IMR-90 (cell line): ENCODE measurements around the gene SUN5. TPM values are rescaled to one million over a fixed set of nuclear protein-coding genes. Genes with fewer than 3 reads are reported as not detected.

ENCODE experiments used
- ATAC-seq: fragments of 200-7000 bp; cut with Tn5 transposase; 2 replicates; pipeline ENCODE4 v1.9.1; 2020; ENCODE audit warnings: low read depth, mild to moderate bottlenecking, moderate library complexity
- BruUV-seq: library from RNA; stranded (reverse); fragments of 400-500 nt; replicated peaks from 2 replicates; lab custom pipeline; 2021; lab: Mats Ljungman, UMichigan
- CTCF ChIA-PET: fragments of 300-600 bp; formaldehyde crosslinking; extraction: SDS; loops from one replicate; lab custom pipeline; 2021; ENCODE audit warnings: antibody characterized with exemption; lab: Yijun Ruan, JAX
- POLR2A ChIA-PET: fragments of 300-600 bp; sonication (Branson Sonifier 250); formaldehyde crosslinking; loops from one replicate; lab custom pipeline; 2022; ENCODE audit warnings: antibody characterized with exemption; ENCODE audit not compliant: unreplicated experiment; lab: Charles Lee
- DNase-seq: peaks from one replicate; pipeline ENCODE4 v3.0.0; 2013
- H2AFZ ChIP-seq: replicated peaks from 2 replicates; pipeline ENCODE3; 2013; ENCODE audit warnings: low read length, mild to moderate bottlenecking; ENCODE audit not compliant: poor library complexity
- H2AK5ac ChIP-seq: 2 replicates; pipeline ENCODE4 v1.6.1; 2013; ENCODE audit warnings: low read depth, low read length, inconsistent platforms
- H2AK9ac ChIP-seq: replicated peaks from 2 replicates; pipeline ENCODE3; 2013; ENCODE audit warnings: mild to moderate bottlenecking, low read depth, low read length, moderate library complexity; ENCODE audit not compliant: poor library complexity
- H2BK120ac ChIP-seq: 2 replicates; pipeline ENCODE4 v1.6.1; 2013; ENCODE audit warnings: low read depth, low read length, inconsistent platforms
- H2BK15ac ChIP-seq: 3 replicates; pipeline ENCODE4 v1.6.1; 2013; ENCODE audit warnings: low read depth, low read length, inconsistent platforms
- H2BK20ac ChIP-seq: 2 replicates; pipeline ENCODE4 v1.6.1; 2013; ENCODE audit warnings: low read depth, mild to moderate bottlenecking, inconsistent platforms, low read length, moderate library complexity
- H2BK5ac ChIP-seq: 2 replicates; pipeline ENCODE4 v1.6.1; 2013; ENCODE audit warnings: mild to moderate bottlenecking, low read depth, low read length, inconsistent platforms; ENCODE audit not compliant: poor library complexity, severe bottlenecking
- H3K14ac ChIP-seq: replicated peaks from 2 replicates; pipeline ENCODE4 v1.6.1; 2013; ENCODE audit warnings: low read depth, low read length, inconsistent platforms
- H3K18ac ChIP-seq: 2 replicates; pipeline ENCODE4 v1.6.1; 2013; ENCODE audit warnings: low read depth, low read length, control low read depth
- H3K23ac ChIP-seq: 2 replicates; pipeline ENCODE4 v1.6.1; 2013; ENCODE audit warnings: low read depth, low read length, inconsistent platforms
- H3K27ac ChIP-seq: 2 replicates; pipeline ENCODE4 v1.5.1; 2013; ENCODE audit warnings: mild to moderate bottlenecking, control low read depth, low read length; ENCODE audit not compliant: insufficient read depth
- H3K27me3 ChIP-seq: 2 replicates; pipeline ENCODE4 v1.6.1; 2013; ENCODE audit warnings: low read length; ENCODE audit not compliant: control insufficient read depth, insufficient read depth
- H3K36me3 ChIP-seq: 2 replicates; pipeline ENCODE4 v1.6.1; 2013; ENCODE audit warnings: low read length, mixed read lengths; ENCODE audit not compliant: control insufficient read depth, insufficient read depth
- H3K4ac ChIP-seq: 2 replicates; pipeline ENCODE4 v1.6.1; 2013; ENCODE audit warnings: low read depth, low read length, inconsistent platforms
- H3K4me1 ChIP-seq: 2 replicates; pipeline ENCODE4 v1.6.1; 2013; ENCODE audit warnings: low read length, mixed read lengths; ENCODE audit not compliant: control insufficient read depth, insufficient read depth
- H3K4me2 ChIP-seq: 2 replicates; pipeline ENCODE4 v1.6.1; 2013; ENCODE audit warnings: low read depth, mild to moderate bottlenecking, control low read depth, low read length, moderate library complexity
- H3K4me3 ChIP-seq: 2 replicates; pipeline ENCODE4 v1.5.1; 2013; ENCODE audit warnings: low read depth, mild to moderate bottlenecking, control low read depth, low read length, moderate library complexity; ENCODE audit not compliant: insufficient read depth
- H3K56ac ChIP-seq: 2 replicates; pipeline ENCODE4 v1.6.1; 2013; ENCODE audit warnings: low read length, inconsistent platforms; ENCODE audit not compliant: insufficient read depth; ENCODE audit errors: extremely low read depth
- H3K79me1 ChIP-seq, 2 experiments: 2 replicates each; pipeline ENCODE4 v1.6.1; 2013; ENCODE audit warnings: low read length in 2 of 2, inconsistent platforms in 1 of 2, low read depth in 1 of 2
- H3K9ac ChIP-seq: 2 replicates; pipeline ENCODE4 v1.6.1; 2013; ENCODE audit warnings: low read depth, low read length, control low read depth
- H3K9me1 ChIP-seq: 2 replicates; pipeline ENCODE4 v1.6.1; 2013; ENCODE audit warnings: low read length, inconsistent platforms; ENCODE audit not compliant: insufficient read depth
- H3K9me3 ChIP-seq: 2 replicates; pipeline ENCODE4 v1.6.1; 2013; ENCODE audit warnings: low read length; ENCODE audit not compliant: control insufficient read depth, insufficient read depth
- H4K20me1 ChIP-seq: 2 replicates; pipeline ENCODE4 v1.6.1; 2013; ENCODE audit warnings: low read length, inconsistent platforms; ENCODE audit not compliant: insufficient read depth
- H4K5ac ChIP-seq: 2 replicates; pipeline ENCODE4 v1.6.1; 2013; ENCODE audit warnings: mild to moderate bottlenecking, low read depth, low read length, control low read depth
- H4K8ac ChIP-seq, 2 experiments: 2 replicates each; pipeline ENCODE4 v1.6.1; 2013; ENCODE audit warnings: low read depth in 2 of 2, low read length in 2 of 2, control low read depth in 1 of 2, inconsistent platforms in 1 of 2
- H4K91ac ChIP-seq: 2 replicates; pipeline ENCODE4 v1.6.1; 2013; ENCODE audit warnings: low read depth, low read length, inconsistent platforms; ENCODE audit not compliant: insufficient read depth
- BHLHE40 ChIP-seq: fragments of 150-350 bp; IDR thresholded peaks from 2 replicates; pipeline ENCODE4 v1.6.1; 2016; ENCODE audit warnings: mild to moderate bottlenecking, low read depth, low read length
- CEBPB ChIP-seq: IDR thresholded peaks from 2 replicates; pipeline ENCODE4 v1.6.1; 2012; ENCODE audit warnings: low read depth, low read length, improper control_type of control experiment
- CHD1 ChIP-seq: IDR thresholded peaks from 2 replicates; pipeline ENCODE4 v1.6.1; 2012; ENCODE audit warnings: low read depth, low read length, improper control_type of control experiment
- ELK1 ChIP-seq: fragments of 150-350 bp; IDR thresholded peaks from 2 replicates; pipeline ENCODE4 v1.6.1; 2016; ENCODE audit warnings: low read depth, mild to moderate bottlenecking, low read length, moderate library complexity, borderline replicate concordance
- FOS ChIP-seq: fragments of 150-350 bp; IDR thresholded peaks from 2 replicates; pipeline ENCODE4 v1.6.1; 2016; ENCODE audit warnings: low read depth, low read length
- MAFK ChIP-seq: IDR thresholded peaks from 2 replicates; pipeline ENCODE4 v1.6.1; 2012; ENCODE audit warnings: low read depth, low read length, improper control_type of control experiment
- MXI1 ChIP-seq: IDR thresholded peaks from 2 replicates; pipeline ENCODE4 v1.6.1; 2012; ENCODE audit warnings: low read depth, mild to moderate bottlenecking, low read length, moderate library complexity, borderline replicate concordance
- NFE2L2 ChIP-seq: fragments of 150-350 bp; IDR thresholded peaks from 2 replicates; pipeline ENCODE4 v1.6.1; 2016; ENCODE audit warnings: low read depth, mild to moderate bottlenecking, low read length
- POLR2A ChIP-seq: IDR thresholded peaks from 2 replicates; pipeline ENCODE4 v1.6.1; 2012; ENCODE audit warnings: mild to moderate bottlenecking, low read depth, low read length
- RAD21 ChIP-seq: IDR thresholded peaks from 2 replicates; pipeline ENCODE4 v1.6.1; 2012; ENCODE audit warnings: low read length, improper control_type of control experiment
- RCOR1 ChIP-seq: IDR thresholded peaks from 2 replicates; pipeline ENCODE4 v1.6.1; 2012; ENCODE audit warnings: mild to moderate bottlenecking, low read length, improper control_type of control experiment; ENCODE audit not compliant: insufficient replicate concordance
- RFX5 ChIP-seq: IDR thresholded peaks from 2 replicates; pipeline ENCODE4 v1.8.0; 2012; ENCODE audit warnings: low read depth, mild to moderate bottlenecking, low read length, moderate library complexity
- SMC3 ChIP-seq: fragments of 150-350 bp; IDR thresholded peaks from 2 replicates; pipeline ENCODE4 v1.6.1; 2016; ENCODE audit warnings: low read depth, mild to moderate bottlenecking, antibody characterized with exemption, low read length, moderate library complexity
- USF2 ChIP-seq: fragments of 150-350 bp; IDR thresholded peaks from 2 replicates; pipeline ENCODE4 v1.6.1; 2017; ENCODE audit warnings: mild to moderate bottlenecking, antibody characterized with exemption, low read length, low read depth
- WGBS, 2 experiments: methylation state at CpG; one replicate each; pipeline versions ENCODE4 v1.1.5 to v1.1.7; 2013; ENCODE audit warnings: missing lambda C conversion rate in 2 of 2; ENCODE audit not compliant: insufficient read length in 1 of 2; ENCODE audit errors: extremely low coverage in 2 of 2; 5-methylcytosine and 5-hydroxymethylcytosine counted together
- dilution Hi-C: fragments of 300-500 bp; cut with HindIII; formaldehyde crosslinking; loops from one replicate; pipeline ENCODE4 v1.14.3; 2018; ENCODE audit warnings: low sequenced_read_pairs; ENCODE audit not compliant: unreplicated experiment
- in situ Hi-C: fragments of 300-500 bp; cut with MboI; formaldehyde crosslinking; loops from 3 replicates; pipeline ENCODE4 v1.14.3; 2019; ENCODE audit warnings: low sequenced_read_pairs, inconsistent platforms, mixed read lengths
- intact Hi-C: fragments of 100-400 bp; cut with micrococcal nuclease; formaldehyde crosslinking; loops from 2 replicates; pipeline ENCODE4 v1.10.0; 2022
- polyA plus RNA-seq, 3 experiments: library from polyadenylated mRNA; depleted of rRNA; stranded (reverse); fragments of >200 nt; gene quantifications; 2 replicates each; pipeline ENCODE4 v1.2.3, GENCODE V29; 2012; ENCODE audit warnings: low replicate concordance in 1 of 3
- total RNA-seq: library from RNA; depleted of rRNA; stranded (reverse); fragments of >200 nt; gene quantifications from 2 replicates; pipeline ENCODE4 v1.2.3, GENCODE V29; 2012

The SUN5 gene
- total and polyA plus RNA-seq, 2 of the 4 experiments (the other 2 are of a cell fraction): not detected

GRCh38 chr20:33018169-33018931, 14.1 kb upstream of the SUN5 start:
- no peak overlapping the region for H3K4me3 ChIP-seq
- no peak overlapping the region for H3K14ac ChIP-seq
- dilution Hi-C loops (no loop called here), in situ Hi-C loops (no loop called here), intact Hi-C loops (no loop called here)
- no peak overlapping the region for H4K91ac ChIP-seq
- DNase-seq: no peak
- H4K5ac ChIP-seq: no peak overlapping the region
- no peaks in the 10 kb centered on the region for H3K9me1 ChIP-seq
- H3K4ac ChIP-seq: no peak overlapping the region
- H3K4me2 ChIP-seq: no peak overlapping the region
- no peak for TF ChIP-seq ELK1
- TF ChIP-seq CEBPB: no peak
- no peak for TF ChIP-seq SMC3
- no peak for TF ChIP-seq MAFK
- no peak for TF ChIP-seq NFE2L2
- no peak for TF ChIP-seq RCOR1
- TF ChIP-seq MXI1: no peak
- TF ChIP-seq POLR2A: no peak
- no peak for TF ChIP-seq CHD1
- no peak for TF ChIP-seq RAD21
- no peak for TF ChIP-seq RFX5
- no peak for TF ChIP-seq USF2
- no peak for TF ChIP-seq BHLHE40
- no peak for TF ChIP-seq FOS
- H3K9me3 ChIP-seq: no peaks in the 10 kb centered on the region
- H2BK5ac ChIP-seq: no peak overlapping the region
- H2AFZ ChIP-seq: no peak overlapping the region
- H3K23ac ChIP-seq: no peak overlapping the region
- H3K27ac ChIP-seq: no peak overlapping the region
- H2AK9ac ChIP-seq: no peak overlapping the region
- H3K36me3 ChIP-seq: no peaks in the 10 kb centered on the region
- H3K27me3 ChIP-seq: peaks cover 12% of the 10 kb centered on the region
- H3K9ac ChIP-seq: no peak overlapping the region
- H4K8ac ChIP-seq: no peak overlapping the region
- H2BK15ac ChIP-seq: no peak overlapping the region
- WGBS, 2 experiments: 49% methylated on average over 5 of the region's 14 CpGs; no CpG with 5 or more reads in 1 of the 2 experiments
- H2BK20ac ChIP-seq: no peak overlapping the region
- ChIA-PET POLR2A (no interaction called here), CTCF (no interaction called here)
- no peaks in the 10 kb centered on the region for H3K79me1 ChIP-seq
- H2BK120ac ChIP-seq: no peak overlapping the region
- H3K4me1 ChIP-seq: no peaks in the 10 kb centered on the region
- H3K18ac ChIP-seq: no peak overlapping the region
- no peaks in the 10 kb centered on the region for H4K20me1 ChIP-seq
- no peak overlapping the region for H2AK5ac ChIP-seq
- no peak overlapping the region for H3K56ac ChIP-seq
- BruUV-seq: no TSS peak
- ATAC-seq: no peak
